WTC11 (cell line): Measurements from ENCODE around the gene ARL15.

ENCODE experiments used
- CREB1 ChIP-seq: sonication (generic); formaldehyde crosslinking; IDR thresholded peaks from 2 replicates; pipeline ENCODE4 v1.8.0; 2023; ENCODE audit warnings: mild to moderate bottlenecking, missing genetic modification reagents
- GTF2I ChIP-seq: fragments of 250-450 bp; sonication (Bioruptor Pico); conservative IDR thresholded peaks from 2 replicates; pipeline ENCODE4 v1.4.0; 2021; ENCODE audit warnings: mild to moderate bottlenecking
- NFYB ChIP-seq: sonication (generic); formaldehyde crosslinking; conservative IDR thresholded peaks from 2 replicates; pipeline ENCODE4 v1.8.0; 2022; ENCODE audit warnings: low read depth, missing genetic modification reagents
- NR3C1 ChIP-seq: sonication (generic); formaldehyde crosslinking; conservative IDR thresholded peaks from 2 replicates; pipeline ENCODE4 v1.8.1; 2023; ENCODE audit warnings: low read depth, mild to moderate bottlenecking, missing genetic modification reagents
- TP53 ChIP-seq: sonication (generic); formaldehyde crosslinking; IDR thresholded peaks from 2 replicates; pipeline ENCODE4 v1.8.1; 2023; ENCODE audit warnings: mild to moderate bottlenecking, missing genetic modification reagents
- TF ChIP-seq, protein P1 (sequence below): fragments of 200-600 bp; IDR thresholded peaks from 2 replicates; pipeline ENCODE4 v1.8.0; 2022; ENCODE audit warnings: antibody characterized with exemption
- TF ChIP-seq, protein P2 (sequence below): sonication (generic); formaldehyde crosslinking; IDR thresholded peaks from 2 replicates; pipeline ENCODE4 v1.8.0; 2022; ENCODE audit warnings: mild to moderate bottlenecking, missing genetic modification reagents

DNA sequence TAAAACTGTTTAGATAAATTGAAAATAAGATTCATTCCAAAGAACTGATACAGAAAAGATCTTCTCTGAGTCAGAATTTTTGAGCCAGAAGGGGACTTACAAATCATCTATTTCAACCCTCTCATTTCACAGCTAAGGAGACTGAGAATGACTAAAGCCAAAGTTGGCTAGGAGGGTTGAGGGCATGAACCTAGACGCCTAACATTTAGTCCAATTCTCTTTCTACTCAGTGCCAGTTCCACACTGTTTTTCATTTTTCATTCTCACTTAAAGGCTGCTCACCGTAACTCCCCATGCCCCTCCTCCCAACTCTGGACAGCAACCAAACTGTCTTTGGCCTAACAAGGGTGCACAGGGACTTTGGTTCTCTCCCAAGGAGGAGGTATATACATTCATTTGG lies 386.0 kb downstream of the ARL15 start:
- no peak for TF ChIP-seq NR3C1 (CRISPR knock-in tag)
- TF ChIP-seq TP53 (CRISPR knock-in tag): no peak
- TF ChIP-seq, protein P1, sequence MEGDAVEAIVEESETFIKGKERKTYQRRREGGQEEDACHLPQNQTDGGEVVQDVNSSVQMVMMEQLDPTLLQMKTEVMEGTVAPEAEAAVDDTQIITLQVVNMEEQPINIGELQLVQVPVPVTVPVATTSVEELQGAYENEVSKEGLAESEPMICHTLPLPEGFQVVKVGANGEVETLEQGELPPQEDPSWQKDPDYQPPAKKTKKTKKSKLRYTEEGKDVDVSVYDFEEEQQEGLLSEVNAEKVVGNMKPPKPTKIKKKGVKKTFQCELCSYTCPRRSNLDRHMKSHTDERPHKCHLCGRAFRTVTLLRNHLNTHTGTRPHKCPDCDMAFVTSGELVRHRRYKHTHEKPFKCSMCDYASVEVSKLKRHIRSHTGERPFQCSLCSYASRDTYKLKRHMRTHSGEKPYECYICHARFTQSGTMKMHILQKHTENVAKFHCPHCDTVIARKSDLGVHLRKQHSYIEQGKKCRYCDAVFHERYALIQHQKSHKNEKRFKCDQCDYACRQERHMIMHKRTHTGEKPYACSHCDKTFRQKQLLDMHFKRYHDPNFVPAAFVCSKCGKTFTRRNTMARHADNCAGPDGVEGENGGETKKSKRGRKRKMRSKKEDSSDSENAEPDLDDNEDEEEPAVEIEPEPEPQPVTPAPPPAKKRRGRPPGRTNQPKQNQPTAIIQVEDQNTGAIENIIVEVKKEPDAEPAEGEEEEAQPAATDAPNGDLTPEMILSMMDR: no peak
- no peak for TF ChIP-seq CREB1
- TF ChIP-seq GTF2I (CRISPR knock-in tag): no peak
- TF ChIP-seq, protein P2, sequence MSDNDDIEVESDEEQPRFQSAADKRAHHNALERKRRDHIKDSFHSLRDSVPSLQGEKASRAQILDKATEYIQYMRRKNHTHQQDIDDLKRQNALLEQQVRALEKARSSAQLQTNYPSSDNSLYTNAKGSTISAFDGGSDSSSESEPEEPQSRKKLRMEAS (CRISPR knock-in tag): no peak
- no peak for TF ChIP-seq NFYB (CRISPR knock-in tag)
